Effector memory CD8-positive, alpha-beta T cell (primary cell): ENCODE measurements around the gene NUDT9.
"Not testable (repeated sequence)": the region's sequence is repeated elsewhere in the genome, so short reads cannot be mapped to it uniquely, and the experiment has no call there.

Source experiments
- ATAC-seq: fragments of 150-1000 bp; cut with Tn5 transposase; replicated peaks from 2 replicates; pipeline ENCODE4 v1.10.0; 2021; ENCODE audit warnings: mild to moderate bottlenecking, moderate library complexity
- DNase-seq, 3 experiments: peaks; one replicate each; pipeline ENCODE4 v3.0.0; 2021
- H3K27ac Mint-ChIP-seq, 2 donors: one replicate each; pipeline ENCODE4 v1.8.0; 2022; ENCODE audit warnings: mild to moderate bottlenecking in 2 of 2, mixed read lengths in 2 of 2, moderate library complexity in 2 of 2
- H3K27me3 Mint-ChIP-seq, 2 donors: one replicate each; pipeline ENCODE4 v1.8.0; 2022; ENCODE audit warnings: mixed read lengths in 2 of 2
- H3K36me3 Mint-ChIP-seq: one replicate; pipeline ENCODE4 v1.8.0; 2022; ENCODE audit warnings: mild to moderate bottlenecking, moderate library complexity, mixed read lengths; ENCODE audit not compliant: insufficient read depth
- H3K4me1 Mint-ChIP-seq, 2 donors: one replicate each; pipeline ENCODE4 v1.8.0; 2022; ENCODE audit warnings: low read depth in 2 of 2, mixed read lengths in 2 of 2
- H3K4me3 Mint-ChIP-seq, 2 donors: one replicate each; pipeline ENCODE4 v1.8.0; 2022; ENCODE audit warnings: mild to moderate bottlenecking in 2 of 2, mixed read lengths in 2 of 2, moderate library complexity in 2 of 2
- H3K9me3 Mint-ChIP-seq, 2 donors: one replicate each; pipeline ENCODE4 v1.8.0; 2022; ENCODE audit warnings: mixed read lengths in 2 of 2
- total RNA-seq, 9 experiments: gene quantifications; one replicate each; lab custom pipeline; 2026; lab: John Stamatoyannopoulos, UW

The NUDT9 gene
- total RNA-seq: 4.7 to 21.0 (median 17.0) reads per million in 9 experiments

DNA sequence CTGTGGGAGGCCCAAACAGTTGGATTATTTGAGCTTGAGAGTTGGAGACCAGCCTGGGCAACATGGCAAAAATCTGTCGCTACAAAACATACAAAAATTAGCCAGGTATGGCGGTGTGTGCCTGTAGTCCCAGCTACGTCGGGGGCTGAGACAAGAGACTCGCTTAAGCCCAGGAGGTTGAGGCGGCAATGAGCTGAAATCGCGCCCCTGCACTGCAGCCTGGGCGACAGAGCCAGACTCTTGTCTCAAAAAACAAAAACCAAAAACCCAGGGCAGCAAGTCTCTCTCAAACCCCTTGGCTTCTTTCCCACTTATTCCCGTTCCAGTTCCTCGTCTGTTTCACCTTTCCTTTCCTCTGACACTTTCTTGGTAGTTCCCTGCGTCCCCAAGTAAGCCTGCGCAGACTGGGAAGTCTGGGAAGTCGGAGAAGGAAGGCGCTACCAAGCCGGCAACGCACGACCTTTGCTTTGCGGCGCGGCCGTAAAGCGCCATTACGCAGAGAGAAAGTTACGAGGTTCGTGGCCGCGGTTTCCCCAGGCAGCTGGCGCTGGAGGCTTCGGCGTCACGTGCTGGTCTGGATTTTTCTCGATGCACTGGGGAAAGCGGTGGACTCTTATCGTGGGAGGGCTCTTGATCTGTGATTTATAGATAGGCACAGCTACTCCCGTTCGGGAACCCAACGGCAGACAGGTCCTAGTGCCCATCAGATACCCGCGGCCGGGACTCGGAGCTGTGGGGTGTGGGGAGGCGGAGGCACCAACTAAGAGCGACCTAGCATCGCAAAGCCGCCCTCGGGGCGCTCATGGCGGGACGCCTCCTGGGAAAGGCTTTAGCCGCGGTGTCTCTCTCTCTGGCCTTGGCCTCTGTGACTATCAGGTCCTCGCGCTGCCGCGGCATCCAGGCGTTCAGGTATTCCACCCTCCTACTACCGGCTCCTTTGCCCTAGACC lies at the start of gene NUDT9:
Gene NUDT9 (plus strand): TSS at position 470 of the 949 bp plus-strand sequence. CDS start 333 bp downstream, at position 803.
- H3K4me1 Mint-ChIP-seq: peaks cover 15% of the 10 kb centered on the region in 2 donors
- peaks cover 14% of the 10 kb centered on the region for H3K36me3 Mint-ChIP-seq
- ATAC-seq: peak; percentile 87

DNA sequence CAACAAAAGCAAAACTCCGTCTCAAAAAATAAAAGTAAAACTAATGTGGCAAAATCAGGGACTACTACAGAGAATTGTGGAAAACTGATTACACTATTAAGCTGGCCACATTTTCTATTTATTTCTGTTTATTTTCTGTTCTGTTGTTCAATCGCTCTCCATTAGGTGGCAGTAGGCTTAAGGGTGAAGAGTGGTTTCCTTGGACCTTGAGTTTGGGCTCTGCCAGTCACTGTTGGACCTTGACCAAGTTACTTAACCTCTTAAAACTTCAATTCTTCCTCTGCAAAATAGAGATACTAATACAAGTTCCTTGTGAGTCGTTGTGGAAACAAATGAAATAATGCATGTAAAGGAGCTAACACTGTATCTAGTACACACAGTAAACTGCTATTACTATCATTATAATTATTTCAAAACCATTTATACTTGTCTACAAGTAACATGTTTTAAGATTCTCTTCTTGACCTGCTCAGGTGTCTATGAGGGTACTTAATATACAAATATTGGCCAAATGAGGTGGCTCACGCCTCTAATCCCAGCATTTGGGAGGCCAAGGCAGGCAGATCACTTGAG lies 46.6 kb upstream of the NUDT9 start:
- no peak for DNase-seq
- H3K36me3 Mint-ChIP-seq: peaks cover 56% of the 10 kb centered on the region
- H3K27ac Mint-ChIP-seq: peak overlapping the region in 1 of 2 donors; percentile 63

More for the DNA sequence above, at the start of gene NUDT9:
- Mint-ChIP-seq H3K9me3 (no peaks in the 10 kb centered on the region), H3K27ac (peak within 1 kb of the TSS; percentile 97 to 99), H3K4me3 (peak within 1 kb of the TSS; percentile 82 to 87), H3K27me3 (no peaks in the 10 kb centered on the region)
- peak; percentile 82 to 90 (median 83) for DNase-seq

DNA sequence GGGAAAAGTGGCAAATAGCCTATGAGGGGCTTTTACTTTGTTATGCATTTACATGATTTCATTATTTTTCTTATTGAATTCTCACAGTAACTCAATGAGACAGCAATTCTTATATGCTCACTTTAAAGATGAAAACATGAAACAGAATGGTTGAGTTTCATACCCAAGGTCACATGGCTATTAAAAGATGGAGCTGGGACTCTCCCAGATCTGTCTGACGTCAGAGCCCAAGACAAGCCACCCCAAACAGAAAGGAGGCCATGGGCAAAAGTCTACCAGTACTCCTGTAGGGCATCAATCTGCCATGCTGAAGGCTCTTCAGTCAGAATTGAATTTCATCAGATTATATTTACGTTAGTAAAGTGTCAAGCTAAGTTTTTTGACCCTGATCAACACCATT lies 44.6 kb upstream of the NUDT9 start:
- Mint-ChIP-seq H3K4me3 (no peak overlapping the region), H3K36me3 (peaks cover 49% of the 10 kb centered on the region), H3K4me1 (peaks cover 5 to 12% of the 10 kb centered on the region in 2 donors), H3K27ac (peak overlapping the region in 1 of 2 donors; percentile 28), H3K9me3 (no peaks in the 10 kb centered on the region), H3K27me3 (no peaks in the 10 kb centered on the region)
- DNase-seq: no peak
- peak; percentile 48 for ATAC-seq

More for the DNA sequence above, 46.6 kb upstream of the NUDT9 start:
- Mint-ChIP-seq H3K27me3 (no peaks in the 10 kb centered on the region), H3K4me1 (peaks cover 4 to 16% of the 10 kb centered on the region in 2 donors), H3K4me3 (no peak overlapping the region), H3K9me3 (no peaks in the 10 kb centered on the region)
- ATAC-seq: peak; percentile 63

- peaks cover 29% of the 10 kb centered on the region for H3K36me3 Mint-ChIP-seq
- ATAC-seq: no peak
Observed at GRCh38 chr4:87382116-87382515, 40.3 kb upstream of the NUDT9 start.

DNA sequence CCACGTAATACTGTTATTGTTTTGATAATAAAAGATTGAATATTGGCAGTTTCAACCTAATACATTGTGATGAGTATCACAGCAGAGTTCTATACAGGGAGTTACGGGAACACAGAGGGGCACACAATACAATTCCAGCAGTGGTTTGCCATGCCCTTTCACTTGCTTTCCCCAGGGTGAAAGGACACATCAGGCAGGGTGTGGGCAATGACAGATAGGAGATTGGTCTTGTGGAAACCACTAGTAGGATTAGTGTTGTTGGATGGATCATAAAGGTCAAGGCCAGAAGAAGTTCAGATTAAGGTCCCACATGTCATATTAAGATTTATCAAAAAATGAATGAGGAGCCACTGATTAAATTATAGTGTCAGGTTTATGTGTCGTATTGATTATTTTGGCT lies 39.4 kb upstream of the NUDT9 start:
- H3K27me3 Mint-ChIP-seq: no peaks in the 10 kb centered on the region
- peaks cover 26% of the 10 kb centered on the region for H3K36me3 Mint-ChIP-seq
- H3K27ac Mint-ChIP-seq: peak overlapping the region; percentile 11 to 39

More at GRCh38 chr4:87382116-87382515, 40.3 kb upstream of the NUDT9 start:
- H3K4me3 Mint-ChIP-seq: no peak overlapping the region
- H3K9me3 Mint-ChIP-seq: no peaks in the 10 kb centered on the region
- H3K27me3 Mint-ChIP-seq: no peaks in the 10 kb centered on the region
- H3K27ac Mint-ChIP-seq: no peak overlapping the region
- DNase-seq: no peak
- peaks cover 23 to 39% of the 10 kb centered on the region in 2 donors for H3K4me1 Mint-ChIP-seq

DNA sequence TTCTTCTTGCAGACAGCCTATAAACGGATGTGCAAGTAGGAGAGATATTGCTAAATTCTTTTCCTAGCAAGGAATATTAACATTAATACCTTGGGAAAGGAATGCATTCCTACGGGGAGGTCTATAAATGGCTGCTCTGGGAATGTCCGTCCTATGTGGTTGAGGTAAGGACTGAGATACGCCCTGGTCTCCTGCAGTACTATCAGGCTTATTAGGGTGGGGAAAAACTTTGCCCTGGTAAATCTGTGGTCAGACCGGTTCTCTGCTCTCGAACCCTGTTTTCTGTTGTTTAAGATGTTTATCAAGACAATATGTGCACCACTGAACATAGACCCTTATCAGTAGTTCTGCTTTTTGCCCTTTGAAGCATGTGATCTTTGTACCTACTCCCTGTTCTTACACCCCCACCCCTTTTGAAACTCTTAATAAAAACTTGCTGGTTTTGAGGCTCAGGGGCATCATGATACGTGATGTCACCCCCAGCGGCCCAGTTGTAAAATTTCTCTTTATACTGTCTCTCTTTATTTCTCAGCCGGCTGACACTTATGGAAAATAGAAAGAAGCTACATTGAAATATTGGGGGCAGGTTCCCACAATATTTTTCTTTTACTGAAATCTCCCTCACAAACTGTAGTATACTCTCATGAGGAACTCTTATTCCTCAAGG lies 37.8 kb upstream of the NUDT9 start:
- H3K9me3 Mint-ChIP-seq, H3K4me3 Mint-ChIP-seq, H3K27me3 Mint-ChIP-seq, DNase-seq, ATAC-seq: not testable (repeated sequence)
- Mint-ChIP-seq H3K27ac (peak overlapping the region; percentile 42 to 78), H3K4me1 (peaks cover 39 to 61% of the 10 kb centered on the region in 2 donors), H3K36me3 (peaks cover 22% of the 10 kb centered on the region)

More for the DNA sequence above, 39.4 kb upstream of the NUDT9 start:
- ATAC-seq: no peak
- Mint-ChIP-seq H3K9me3 (no peaks in the 10 kb centered on the region), H3K4me3 (no peak overlapping the region), H3K4me1 (peaks cover 30 to 47% of the 10 kb centered on the region in 2 donors)
- DNase-seq: no peak

- Mint-ChIP-seq H3K27ac (peak overlapping the region in 1 of 2 donors; percentile 67), H3K27me3 (no peaks in the 10 kb centered on the region), H3K36me3 (peaks cover 7% of the 10 kb centered on the region), H3K9me3 (no peaks in the 10 kb centered on the region), H3K4me3 (peak overlapping the region; percentile 26 to 69), H3K4me1 (peaks cover 49 to 74% of the 10 kb centered on the region in 2 donors)
- DNase-seq: no peak
- no peak for ATAC-seq
Observed at GRCh38 chr4:87387237-87387636, 35.1 kb upstream of the NUDT9 start.

DNA sequence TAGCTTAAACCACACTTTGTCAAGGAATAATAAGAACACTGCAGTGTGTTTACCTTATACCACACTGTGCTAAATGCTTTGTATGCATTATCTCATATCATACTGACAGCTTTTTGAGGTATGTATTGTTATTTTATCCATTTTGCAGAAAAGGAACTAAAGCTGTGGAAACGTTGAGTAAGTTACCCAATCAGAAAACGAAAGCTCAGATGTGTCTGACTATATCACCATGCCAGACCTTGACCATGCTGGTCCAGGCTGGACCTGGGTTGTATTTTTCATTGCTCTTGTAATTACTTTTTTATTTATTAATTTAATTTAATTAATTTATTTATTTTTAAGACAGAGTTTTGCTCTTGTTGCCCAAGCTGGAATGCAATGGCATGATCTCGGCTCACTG lies 33.5 kb upstream of the NUDT9 start:
- DNase-seq: no peak
- H3K36me3 Mint-ChIP-seq: peaks cover 7% of the 10 kb centered on the region
- H3K27me3 Mint-ChIP-seq: no peaks in the 10 kb centered on the region
- H3K9me3 Mint-ChIP-seq: no peaks in the 10 kb centered on the region
- H3K4me3 Mint-ChIP-seq: peak overlapping the region; percentile 93 to 95
- H3K27ac Mint-ChIP-seq: peak overlapping the region; percentile 58 to 93
- ATAC-seq: no peak
- peaks cover 40 to 61% of the 10 kb centered on the region in 2 donors for H3K4me1 Mint-ChIP-seq

- DNase-seq, H3K27me3 Mint-ChIP-seq, H3K9me3 Mint-ChIP-seq, ATAC-seq, H3K36me3 Mint-ChIP-seq: not testable (repeated sequence)
- H3K4me3 Mint-ChIP-seq: peak overlapping the region; percentile 93 to 95
- H3K4me1 Mint-ChIP-seq: peaks cover 38 to 55% of the 10 kb centered on the region in 2 donors
- peak overlapping the region; percentile 93 to 94 for H3K27ac Mint-ChIP-seq
Observed at GRCh38 chr4:87390055-87390454, 32.3 kb upstream of the NUDT9 start.

DNA sequence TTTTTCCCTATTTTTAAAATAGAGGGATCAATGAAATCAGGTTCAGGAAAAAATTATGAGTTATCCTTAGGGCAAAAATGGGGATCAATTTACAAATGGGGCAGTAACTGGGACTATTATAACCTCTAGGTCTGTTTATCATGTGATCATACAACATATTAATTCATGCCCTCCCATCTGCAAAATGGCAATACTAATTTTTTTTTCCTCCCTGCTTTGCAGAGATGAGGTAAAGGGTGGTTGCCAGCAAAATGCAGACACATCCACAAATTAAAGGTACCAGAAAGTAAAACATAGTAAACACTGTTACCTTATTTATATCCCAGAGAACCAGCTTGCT lies 31.9 kb upstream of the NUDT9 start:
- Mint-ChIP-seq H3K27me3 (no peaks in the 10 kb centered on the region), H3K4me3 (peak overlapping the region; percentile 93 to 95), H3K27ac (peak overlapping the region; percentile 93 to 94), H3K36me3 (peaks cover 7% of the 10 kb centered on the region), H3K4me1 (peaks cover 36 to 51% of the 10 kb centered on the region in 2 donors), H3K9me3 (no peaks in the 10 kb centered on the region)
- ATAC-seq (no peak), DNase-seq (no peak)

- peaks cover 36 to 50% of the 10 kb centered on the region in 2 donors for H3K4me1 Mint-ChIP-seq
- no peaks in the 10 kb centered on the region for H3K27me3 Mint-ChIP-seq
- H3K4me3 Mint-ChIP-seq: peak within 1 kb of the TSS; percentile 93 to 95
- H3K36me3 Mint-ChIP-seq: peaks cover 7% of the 10 kb centered on the region
- ATAC-seq (peak; percentile 97), DNase-seq (peak; percentile 68 to 73 (median 69))
- peak within 1 kb of the TSS; percentile 93 to 94 for H3K27ac Mint-ChIP-seq
- H3K9me3 Mint-ChIP-seq: no peaks in the 10 kb centered on the region
Observed at GRCh38 chr4:87390891-87391575, 31.3 kb upstream of the NUDT9 start, which contains the start of gene HSD17B11. HSD17B11 (minus strand) TSS chr4:87391188; CDS start chr4:87391070, 118 bp downstream.

GRCh38 chr4:87391576-87392054 lies 30.8 kb upstream of the NUDT9 start:
- Mint-ChIP-seq H3K4me1 (peaks cover 33 to 45% of the 10 kb centered on the region in 2 donors), H3K27ac (peak overlapping the region; percentile 93 to 94), H3K27me3 (no peaks in the 10 kb centered on the region), H3K4me3 (peak overlapping the region; percentile 93 to 95), H3K9me3 (no peaks in the 10 kb centered on the region), H3K36me3 (peaks cover 7% of the 10 kb centered on the region)
- ATAC-seq: peak; percentile 9
- no peak for DNase-seq
